ENCODE results near the gene MYLK3. TPM values are rescaled to one million over a fixed set of nuclear protein-coding genes. Genes with fewer than 3 reads are reported as not detected.

Gene MYLK3
- total RNA-seq, 3 donors from 2014 or later: 0.03 to 0.63 (median 0.41) TPM

DNA sequence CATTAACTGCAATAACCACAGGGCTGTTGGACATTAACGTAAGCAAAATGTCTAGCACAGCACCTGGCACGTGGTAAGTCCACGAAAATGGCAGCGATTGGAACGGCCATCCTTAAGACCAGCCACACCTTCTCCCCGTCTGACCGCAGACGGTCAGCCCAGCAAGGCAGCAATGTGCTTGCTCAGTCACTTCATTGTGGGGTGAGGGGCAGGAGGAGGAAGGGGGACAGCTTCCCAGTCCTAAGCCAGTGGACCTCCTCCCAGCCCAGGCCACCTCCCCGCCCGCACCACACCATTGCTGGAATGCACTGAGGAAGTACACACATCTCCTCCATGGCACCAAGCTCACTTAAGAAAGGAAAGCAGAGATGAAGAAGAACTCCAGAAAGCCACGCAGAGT, 8.6 kb upstream of the MYLK3 start:
- no peaks in the 10 kb centered on the region for H3K9me3 ChIP-seq
- ATAC-seq (no peak), DNase-seq (no peak)
- H3K4me3 ChIP-seq: no peak overlapping the region
- TF ChIP-seq, protein P1, sequence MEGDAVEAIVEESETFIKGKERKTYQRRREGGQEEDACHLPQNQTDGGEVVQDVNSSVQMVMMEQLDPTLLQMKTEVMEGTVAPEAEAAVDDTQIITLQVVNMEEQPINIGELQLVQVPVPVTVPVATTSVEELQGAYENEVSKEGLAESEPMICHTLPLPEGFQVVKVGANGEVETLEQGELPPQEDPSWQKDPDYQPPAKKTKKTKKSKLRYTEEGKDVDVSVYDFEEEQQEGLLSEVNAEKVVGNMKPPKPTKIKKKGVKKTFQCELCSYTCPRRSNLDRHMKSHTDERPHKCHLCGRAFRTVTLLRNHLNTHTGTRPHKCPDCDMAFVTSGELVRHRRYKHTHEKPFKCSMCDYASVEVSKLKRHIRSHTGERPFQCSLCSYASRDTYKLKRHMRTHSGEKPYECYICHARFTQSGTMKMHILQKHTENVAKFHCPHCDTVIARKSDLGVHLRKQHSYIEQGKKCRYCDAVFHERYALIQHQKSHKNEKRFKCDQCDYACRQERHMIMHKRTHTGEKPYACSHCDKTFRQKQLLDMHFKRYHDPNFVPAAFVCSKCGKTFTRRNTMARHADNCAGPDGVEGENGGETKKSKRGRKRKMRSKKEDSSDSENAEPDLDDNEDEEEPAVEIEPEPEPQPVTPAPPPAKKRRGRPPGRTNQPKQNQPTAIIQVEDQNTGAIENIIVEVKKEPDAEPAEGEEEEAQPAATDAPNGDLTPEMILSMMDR (IDR thresholded peaks at IDR 0.05): no peak
- H3K4me1 ChIP-seq (ENCODE audit: low read depth): no peaks in the 10 kb centered on the region
- intact Hi-C loops (cut with DNase I, micrococcal nuclease): no loop called here
- no peaks in the 10 kb centered on the region for H3K36me3 ChIP-seq (ENCODE audit: low read depth)

DNA sequence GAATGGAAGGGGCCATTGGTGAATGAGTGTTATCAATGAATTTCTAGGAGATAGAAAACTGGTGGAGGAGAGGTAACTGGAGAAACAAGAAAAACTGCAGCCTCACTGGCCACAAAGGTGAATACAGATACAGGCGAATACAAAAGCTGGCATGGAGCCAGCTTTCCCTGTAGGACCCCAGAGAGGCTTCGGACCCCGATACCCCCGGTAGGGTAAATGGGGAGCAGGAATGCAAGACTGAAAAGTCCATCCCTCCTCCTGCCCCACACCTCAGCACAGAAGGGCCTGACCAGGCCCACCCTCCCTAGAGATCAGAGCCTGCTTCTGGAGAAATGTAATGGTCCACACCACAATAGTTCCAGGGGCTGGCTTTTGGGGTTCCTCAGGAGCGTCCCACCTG, 4.9 kb upstream of the MYLK3 start:
- no peaks in the 10 kb centered on the region for H3K9me3 ChIP-seq
- DNase-seq: no peak
- no peak for ATAC-seq
- intact Hi-C loops (cut with DNase I, micrococcal nuclease): no loop called here
- no peaks in the 10 kb centered on the region for H3K4me1 ChIP-seq (ENCODE audit: low read depth)
- no peak overlapping the region for H3K4me3 ChIP-seq
- TF ChIP-seq, protein P1 (IDR thresholded peaks at IDR 0.05): no peak
- no peaks in the 10 kb centered on the region for H3K36me3 ChIP-seq (ENCODE audit: low read depth)

DNA sequence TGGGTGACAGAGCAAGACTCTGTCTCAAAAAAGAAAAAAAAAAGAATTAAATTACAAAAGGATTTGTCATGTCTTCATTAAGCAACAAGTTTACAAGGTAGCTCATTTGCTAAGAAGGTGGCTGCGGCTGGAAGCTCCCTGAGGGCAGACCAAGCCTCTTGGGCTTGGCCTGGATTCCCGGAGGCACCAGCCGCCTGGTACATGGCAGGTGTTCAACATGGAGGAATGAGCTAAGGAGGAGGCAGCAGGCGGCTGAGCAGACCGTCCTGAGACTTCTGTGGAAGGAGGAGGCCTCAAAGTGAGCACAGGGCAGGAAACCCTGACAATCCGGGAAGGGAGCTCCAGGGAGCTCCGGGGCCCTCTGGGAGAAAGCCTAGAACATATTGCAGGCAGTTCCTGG, 3.2 kb upstream of the MYLK3 start:
- intact Hi-C loops (cut with DNase I, micrococcal nuclease): no loop called here
- TF ChIP-seq, protein P1 (IDR thresholded peaks at IDR 0.05): no peak
- no peak for ATAC-seq

DNA sequence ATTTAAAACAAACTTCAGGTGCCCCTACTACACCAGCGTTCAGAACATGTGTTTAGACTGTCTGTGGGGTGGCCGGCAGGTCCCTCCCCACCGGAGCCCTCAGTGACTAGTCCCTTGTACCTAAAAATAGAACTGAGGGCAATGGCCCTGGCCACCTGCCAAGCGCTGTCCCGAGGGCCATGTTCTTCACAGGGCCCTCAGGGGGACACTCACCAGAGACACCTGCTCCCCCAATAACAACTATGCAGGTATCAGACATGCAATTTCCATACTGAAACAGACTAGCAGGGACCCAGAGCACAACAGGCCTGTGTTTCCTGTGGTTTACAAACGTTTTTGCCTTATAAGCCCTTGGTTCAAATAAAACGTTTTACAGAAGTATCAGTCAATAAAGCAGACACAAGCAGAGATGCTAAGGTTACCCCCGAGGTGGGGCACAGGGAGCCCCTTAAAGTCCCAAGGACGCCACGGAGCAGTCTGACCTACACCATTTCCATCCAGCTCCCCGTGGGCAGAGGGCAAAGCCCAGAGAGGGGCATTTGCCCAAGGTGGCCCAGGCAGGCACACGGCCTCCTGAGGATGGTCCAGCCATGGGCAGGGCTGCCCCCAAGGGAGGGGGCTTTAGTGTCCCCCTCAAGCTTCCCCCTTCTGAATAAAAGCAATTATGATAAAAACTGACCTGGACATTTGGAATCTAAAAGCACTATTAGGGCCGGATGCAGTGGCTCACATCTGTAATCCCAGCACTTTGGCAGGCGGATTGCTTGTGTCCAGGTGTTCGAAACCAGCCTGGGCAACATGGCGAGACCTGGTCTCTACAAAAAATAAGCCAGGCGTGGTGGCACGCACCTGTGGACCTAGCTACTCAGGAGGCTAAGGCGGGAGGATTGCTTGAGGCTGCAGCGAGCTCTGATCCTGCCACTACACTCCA, 896 bp upstream of the MYLK3 start:
- H3K9me3 ChIP-seq: no peaks in the 10 kb centered on the region
- H3K4me1 ChIP-seq (ENCODE audit: low read depth): no peaks in the 10 kb centered on the region
- DNase-seq (no peak), ATAC-seq (no peak)
- no peaks in the 10 kb centered on the region for H3K36me3 ChIP-seq (ENCODE audit: low read depth)
- intact Hi-C loops (cut with DNase I, micrococcal nuclease): no loop called here
- TF ChIP-seq, protein P1 (IDR thresholded peaks at IDR 0.05): no peak
- no peak overlapping the region for H3K4me3 ChIP-seq

More for the DNA sequence above, 3.2 kb upstream of the MYLK3 start:
- Histone ChIP-seq H3K4me1 (ENCODE audit: low read depth) (no peaks in the 10 kb centered on the region), H3K36me3 (ENCODE audit: low read depth) (no peaks in the 10 kb centered on the region), H3K9me3 (no peaks in the 10 kb centered on the region), H3K4me3 (no peak overlapping the region)
- DNase-seq: no peak

DNA sequence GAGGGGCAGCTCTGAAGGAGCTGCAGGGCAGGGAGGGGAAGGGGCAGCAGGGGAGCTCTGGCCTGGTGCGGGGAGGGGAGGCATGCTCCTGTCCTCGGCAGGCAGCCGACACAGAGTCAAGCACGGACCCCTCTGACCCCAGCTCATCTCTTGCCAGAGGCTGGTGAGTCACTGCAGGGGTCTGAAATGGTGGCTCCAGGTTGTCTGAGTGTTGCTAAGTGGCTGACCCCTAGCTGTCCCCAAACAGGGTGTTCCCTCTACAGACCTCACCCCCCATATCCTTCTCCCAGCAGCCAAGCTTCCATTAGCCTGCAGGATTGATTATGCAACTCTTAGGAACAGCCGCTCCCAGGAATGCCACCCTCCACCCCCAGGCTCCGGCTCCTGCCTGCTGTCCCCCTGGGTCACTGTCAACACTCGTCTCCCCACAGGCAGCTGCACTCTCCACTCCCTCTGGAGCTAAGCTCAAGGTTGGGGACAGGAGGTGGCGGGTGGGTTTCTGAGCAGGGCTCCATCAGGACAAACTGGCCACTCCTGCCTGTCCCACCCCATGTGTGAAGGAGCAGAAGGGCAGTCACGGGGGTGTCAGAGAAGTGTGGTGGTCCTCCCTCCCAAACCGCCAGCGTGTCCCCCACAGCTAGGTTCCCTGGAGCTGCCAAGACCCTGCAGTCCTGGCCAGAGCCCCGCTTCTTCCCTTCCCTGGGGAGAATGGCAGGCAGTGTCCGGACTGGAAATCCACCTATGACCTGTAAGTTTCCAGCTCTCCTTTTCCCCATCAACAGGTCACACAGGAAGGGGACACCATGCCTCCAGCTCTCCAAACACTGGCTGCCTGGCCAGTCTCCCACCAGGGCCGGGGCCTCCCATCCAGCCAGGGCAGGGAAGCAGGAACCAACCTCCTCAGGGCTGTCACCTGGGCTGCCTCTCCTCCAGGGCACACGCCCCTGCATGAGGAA, 1.0 kb downstream of the MYLK3 start:
- TF ChIP-seq, protein P1 (IDR thresholded peaks at IDR 0.05): no peak
- ATAC-seq: no peak
- H3K4me3 ChIP-seq: no peak overlapping the region
- no peaks in the 10 kb centered on the region for H3K36me3 ChIP-seq (ENCODE audit: low read depth)
- H3K4me1 ChIP-seq (ENCODE audit: low read depth): no peaks in the 10 kb centered on the region
- DNase-seq: no peak
- H3K9me3 ChIP-seq: no peaks in the 10 kb centered on the region
- intact Hi-C loops (cut with DNase I, micrococcal nuclease): no loop called here

Data from mucosa of descending colon (tissue), 3 donors.